GM20000 (cell line): ENCODE results near the gene SLC22A12.

Experiments
- DNase-seq: peaks from one replicate; pipeline ENCODE4 v3.0.0; 2012; ENCODE audit warnings: low spot score
- CTCF ChIP-seq: IDR thresholded peaks from 2 replicates; pipeline ENCODE4 v1.5.1; 2012; ENCODE audit warnings: mild to moderate bottlenecking, control low read depth; ENCODE audit errors: extremely low read depth, missing control alignments

The SLC22A12 gene

DNA sequence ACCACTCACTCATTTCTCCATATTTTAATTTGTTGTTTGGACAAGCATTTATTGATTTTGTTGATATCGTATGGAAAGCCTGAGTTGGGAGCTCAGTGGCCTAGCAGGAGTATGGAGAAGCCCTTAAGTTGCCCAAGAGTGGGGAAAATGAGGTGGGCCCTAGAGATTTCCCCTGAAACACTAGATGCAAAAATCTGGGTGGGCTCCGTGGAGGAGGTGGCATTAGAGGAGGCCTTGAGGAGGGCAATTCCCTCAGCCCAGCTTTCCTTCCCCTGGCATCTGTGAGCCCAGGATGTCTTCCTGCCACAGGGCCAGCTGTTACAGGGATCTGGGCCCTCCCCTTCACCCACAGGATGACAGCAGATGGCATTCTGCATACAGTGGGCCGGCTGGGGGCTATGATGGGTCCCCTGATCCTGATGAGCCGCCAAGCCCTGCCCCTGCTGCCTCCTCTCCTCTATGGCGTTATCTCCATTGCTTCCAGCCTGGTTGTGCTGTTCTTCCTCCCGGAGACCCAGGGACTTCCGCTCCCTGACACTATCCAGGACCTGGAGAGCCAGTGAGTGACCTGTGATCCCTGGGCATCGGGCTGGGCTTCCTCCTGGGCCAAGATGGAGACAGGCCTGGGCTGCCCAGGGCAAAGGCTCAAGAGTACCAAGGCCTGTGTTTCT, 21.6 kb upstream of the SLC22A12 start:
- DNase-seq, result no peak
- TF ChIP-seq CTCF, result no peak

GRCh38 chr11:64570341-64570740, 20.7 kb upstream of the SLC22A12 start:
- no peak for TF ChIP-seq CTCF
- DNase-seq, result no peak

GRCh38 chr11:64571050-64571409, 20.0 kb upstream of the SLC22A12 start:
- no peak for TF ChIP-seq CTCF
- no peak for DNase-seq

- no peak for DNase-seq
- no peak for TF ChIP-seq CTCF
Observed at GRCh38 chr11:64571410-64572091, 19.5 kb upstream of the SLC22A12 start.

DNA sequence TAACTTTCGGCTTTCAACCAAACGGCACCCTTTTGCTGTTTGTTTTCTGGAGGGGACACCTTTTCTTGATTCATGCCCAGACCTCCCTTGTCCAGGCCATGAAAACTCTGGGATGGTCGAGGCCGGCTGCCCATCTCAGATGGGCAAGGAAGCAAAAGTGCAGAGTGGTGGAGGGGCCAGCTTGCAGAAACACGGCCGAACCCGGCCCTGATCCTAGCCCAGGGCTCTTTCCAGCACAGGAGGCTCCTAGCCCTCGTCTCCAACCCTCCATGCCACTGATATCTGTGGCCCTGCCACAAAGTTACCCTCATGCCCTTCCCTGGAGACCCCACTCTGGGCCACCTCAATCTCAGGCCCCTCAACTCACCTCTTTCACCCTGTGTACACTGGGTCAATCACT, 18.9 kb upstream of the SLC22A12 start:
- DNase-seq, result no peak
- TF ChIP-seq CTCF, result no peak

GRCh38 chr11:64577202-64577601, 13.8 kb upstream of the SLC22A12 start:
- DNase-seq, result no peak
- TF ChIP-seq CTCF, result no peak

DNA sequence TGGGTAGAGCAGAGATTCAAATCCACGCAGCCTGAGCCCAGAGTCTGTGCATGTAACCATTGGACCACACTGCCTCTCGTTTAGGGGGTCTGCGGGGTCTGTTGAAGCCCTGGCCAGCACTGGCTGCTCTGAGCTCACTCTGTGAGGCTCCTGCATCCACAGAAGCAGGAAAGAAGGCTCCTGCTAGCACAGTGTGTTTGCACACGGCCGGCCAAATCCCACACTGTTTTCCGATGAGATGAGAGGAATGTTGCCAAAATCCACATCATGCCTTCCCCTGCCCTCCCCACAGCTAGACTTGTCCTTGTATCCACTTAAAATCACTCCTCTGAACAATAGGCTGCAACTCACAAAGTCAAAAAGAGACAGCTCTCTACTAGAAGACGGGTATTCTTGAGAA, 10.6 kb upstream of the SLC22A12 start:
- TF ChIP-seq CTCF, result no peak
- DNase-seq, result no peak
